PFSK-1 (cell line): ENCODE measurements around the gene GPR61.

Source experiments
- FOXP2 ChIP-seq: optimal IDR thresholded peaks from 2 replicates; pipeline ENCODE3; 2011; ENCODE audit warnings: borderline replicate concordance, control low read depth, inconsistent platforms; ENCODE audit not compliant: insufficient read depth; ENCODE audit errors: extremely low read length, extremely low read depth
- POLR2AphosphoS5 ChIP-seq: IDR thresholded peaks from 2 replicates; pipeline ENCODE4 v1.6.1; 2012; ENCODE audit warnings: low read depth, mild to moderate bottlenecking, control low read depth, low read length, moderate library complexity
- SIN3A ChIP-seq: IDR thresholded peaks from 2 replicates; pipeline ENCODE4 v1.6.1; 2012; ENCODE audit warnings: mild to moderate bottlenecking, low read length, moderate library complexity, borderline replicate concordance; ENCODE audit not compliant: insufficient read depth
- TAF1 ChIP-seq: IDR thresholded peaks from 2 replicates; pipeline ENCODE4 v1.6.1; 2012; ENCODE audit warnings: low read length, control low read depth, borderline replicate concordance; ENCODE audit not compliant: insufficient read depth
- TF ChIP-seq, protein P1 (sequence below), 2 experiments: IDR thresholded peaks; 2 replicates each; pipeline versions ENCODE4 v1.6.1 to v1.8.0; 2011 to 2012; ENCODE audit warnings: low read depth in 2 of 2, low read length in 2 of 2, control low read depth in 1 of 2, inconsistent platforms in 1 of 2, mild to moderate bottlenecking in 1 of 2, moderate library complexity in 1 of 2; ENCODE audit not compliant: insufficient read depth in 1 of 2

DNA sequence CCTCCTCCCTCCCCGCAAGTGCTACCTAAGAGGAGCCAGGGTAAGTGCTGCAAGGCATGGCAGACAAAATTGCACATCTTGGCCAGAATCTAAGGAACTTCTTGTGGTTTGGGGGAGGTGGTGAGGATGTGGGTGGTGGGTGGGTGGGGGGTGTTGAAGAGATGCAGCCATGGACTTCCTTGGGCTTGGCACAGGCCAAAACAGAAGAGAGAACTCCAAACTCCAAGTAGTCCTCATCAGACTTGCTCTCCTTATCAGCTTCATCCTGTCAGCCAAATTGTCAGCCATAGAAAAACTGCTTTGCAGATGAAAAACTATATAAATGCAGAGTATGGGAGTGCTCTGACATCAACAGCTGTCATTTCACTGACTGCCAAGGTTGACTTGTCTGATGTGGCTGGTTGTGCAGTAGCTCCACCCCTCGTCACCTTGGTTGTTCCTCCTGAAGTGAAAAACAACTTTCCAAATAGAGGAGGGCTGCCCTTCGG lies 37.3 kb upstream of the GPR61 start:
- TF ChIP-seq TAF1 (no peak), SIN3A (no peak), POLR2AphosphoS5 (no peak), FOXP2 (no peak)
- TF ChIP-seq, protein P1, sequence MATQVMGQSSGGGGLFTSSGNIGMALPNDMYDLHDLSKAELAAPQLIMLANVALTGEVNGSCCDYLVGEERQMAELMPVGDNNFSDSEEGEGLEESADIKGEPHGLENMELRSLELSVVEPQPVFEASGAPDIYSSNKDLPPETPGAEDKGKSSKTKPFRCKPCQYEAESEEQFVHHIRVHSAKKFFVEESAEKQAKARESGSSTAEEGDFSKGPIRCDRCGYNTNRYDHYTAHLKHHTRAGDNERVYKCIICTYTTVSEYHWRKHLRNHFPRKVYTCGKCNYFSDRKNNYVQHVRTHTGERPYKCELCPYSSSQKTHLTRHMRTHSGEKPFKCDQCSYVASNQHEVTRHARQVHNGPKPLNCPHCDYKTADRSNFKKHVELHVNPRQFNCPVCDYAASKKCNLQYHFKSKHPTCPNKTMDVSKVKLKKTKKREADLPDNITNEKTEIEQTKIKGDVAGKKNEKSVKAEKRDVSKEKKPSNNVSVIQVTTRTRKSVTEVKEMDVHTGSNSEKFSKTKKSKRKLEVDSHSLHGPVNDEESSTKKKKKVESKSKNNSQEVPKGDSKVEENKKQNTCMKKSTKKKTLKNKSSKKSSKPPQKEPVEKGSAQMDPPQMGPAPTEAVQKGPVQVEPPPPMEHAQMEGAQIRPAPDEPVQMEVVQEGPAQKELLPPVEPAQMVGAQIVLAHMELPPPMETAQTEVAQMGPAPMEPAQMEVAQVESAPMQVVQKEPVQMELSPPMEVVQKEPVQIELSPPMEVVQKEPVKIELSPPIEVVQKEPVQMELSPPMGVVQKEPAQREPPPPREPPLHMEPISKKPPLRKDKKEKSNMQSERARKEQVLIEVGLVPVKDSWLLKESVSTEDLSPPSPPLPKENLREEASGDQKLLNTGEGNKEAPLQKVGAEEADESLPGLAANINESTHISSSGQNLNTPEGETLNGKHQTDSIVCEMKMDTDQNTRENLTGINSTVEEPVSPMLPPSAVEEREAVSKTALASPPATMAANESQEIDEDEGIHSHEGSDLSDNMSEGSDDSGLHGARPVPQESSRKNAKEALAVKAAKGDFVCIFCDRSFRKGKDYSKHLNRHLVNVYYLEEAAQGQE (IDR thresholded peaks at IDR 0.05; ENCODE audit: insufficient read depth in 1 of 2, low read depth in 2 of 2, low read length in 2 of 2) = no peak
